ENCODE measurements around the gene HNRNPDL. TPM values are rescaled to one million over a fixed set of nuclear protein-coding genes. Genes with fewer than 3 reads are reported as not detected.
"Not testable (repeated sequence)": the region's sequence is repeated elsewhere in the genome, so short reads cannot be mapped to it uniquely, and the experiment has no call there.

HNRNPDL gene
- total RNA-seq, 2 experiments from 2014 or later: 461 to 467 TPM

DNA sequence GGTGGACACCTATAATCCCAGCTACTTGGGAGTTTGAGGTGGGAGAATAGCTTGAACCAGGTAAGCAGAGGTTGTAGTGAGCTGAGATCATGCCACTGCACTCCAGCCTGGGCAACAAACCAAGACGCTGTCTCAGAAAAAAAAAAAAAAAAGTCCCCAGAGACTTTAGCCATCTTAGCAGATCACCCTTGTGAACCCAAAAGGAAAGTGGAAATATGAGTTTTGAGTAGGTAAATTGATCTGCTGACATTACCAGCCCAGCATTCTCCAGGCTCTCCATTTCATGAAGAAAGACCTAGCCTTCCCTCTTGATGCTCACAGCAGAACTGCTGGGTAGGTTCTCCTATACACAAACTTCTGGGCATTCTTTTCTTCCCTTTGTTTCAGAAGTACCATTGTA lies 32.0 kb downstream of the HNRNPDL start:
- no peaks in the 10 kb centered on the region for H3K36me3 Mint-ChIP-seq (ENCODE audit: low read depth)
- no peak overlapping the region for H3K4me3 Mint-ChIP-seq
- POLR2A ChIA-PET: no interaction called here
- Histone ChIP-seq H3K4me1 (ENCODE audit: insufficient read depth, low read length) (no peaks in the 10 kb centered on the region), H3K27me3 (ENCODE audit: control insufficient read depth in 1 of 2, insufficient read depth in 2 of 2, low read length in 2 of 2) (no peaks in the 10 kb centered on the region), H3K9me3 (ENCODE audit: control insufficient read depth in 1 of 2, insufficient read depth in 1 of 2, low read length in 2 of 2) (no peaks in the 10 kb centered on the region), H3K27ac (ENCODE audit: low read depth in 1 of 2, low read length in 2 of 2) (no peak overlapping the region), H3K4me3 (ENCODE audit: low read length) (no peak overlapping the region), H3K36me3 (ENCODE audit: insufficient read depth, low read length) (no peaks in the 10 kb centered on the region)
- ATAC-seq (ENCODE audit: poor library complexity): no peak
- no peak overlapping the region for H3K27ac Mint-ChIP-seq
- DNase-seq: no peak
- TF ChIP-seq, protein P1, sequence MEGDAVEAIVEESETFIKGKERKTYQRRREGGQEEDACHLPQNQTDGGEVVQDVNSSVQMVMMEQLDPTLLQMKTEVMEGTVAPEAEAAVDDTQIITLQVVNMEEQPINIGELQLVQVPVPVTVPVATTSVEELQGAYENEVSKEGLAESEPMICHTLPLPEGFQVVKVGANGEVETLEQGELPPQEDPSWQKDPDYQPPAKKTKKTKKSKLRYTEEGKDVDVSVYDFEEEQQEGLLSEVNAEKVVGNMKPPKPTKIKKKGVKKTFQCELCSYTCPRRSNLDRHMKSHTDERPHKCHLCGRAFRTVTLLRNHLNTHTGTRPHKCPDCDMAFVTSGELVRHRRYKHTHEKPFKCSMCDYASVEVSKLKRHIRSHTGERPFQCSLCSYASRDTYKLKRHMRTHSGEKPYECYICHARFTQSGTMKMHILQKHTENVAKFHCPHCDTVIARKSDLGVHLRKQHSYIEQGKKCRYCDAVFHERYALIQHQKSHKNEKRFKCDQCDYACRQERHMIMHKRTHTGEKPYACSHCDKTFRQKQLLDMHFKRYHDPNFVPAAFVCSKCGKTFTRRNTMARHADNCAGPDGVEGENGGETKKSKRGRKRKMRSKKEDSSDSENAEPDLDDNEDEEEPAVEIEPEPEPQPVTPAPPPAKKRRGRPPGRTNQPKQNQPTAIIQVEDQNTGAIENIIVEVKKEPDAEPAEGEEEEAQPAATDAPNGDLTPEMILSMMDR (IDR thresholded peaks at IDR 0.05): no peak
- H3K9me3 Mint-ChIP-seq: no peaks in the 10 kb centered on the region
- no peaks in the 10 kb centered on the region for H3K4me1 Mint-ChIP-seq (ENCODE audit: low read depth)
- peaks cover 7% of the 10 kb centered on the region for H3K27me3 Mint-ChIP-seq
- intact Hi-C loops (cut with DNase I, micrococcal nuclease): no loop called here
- CTCF ChIA-PET: interaction anchor here (0.7 to 1.2 kb wide), 2 partner anchors 21 to 25 kb away, joined by 3 to 4 read pairs; no protein-coding TSS in a partner anchor

DNA sequence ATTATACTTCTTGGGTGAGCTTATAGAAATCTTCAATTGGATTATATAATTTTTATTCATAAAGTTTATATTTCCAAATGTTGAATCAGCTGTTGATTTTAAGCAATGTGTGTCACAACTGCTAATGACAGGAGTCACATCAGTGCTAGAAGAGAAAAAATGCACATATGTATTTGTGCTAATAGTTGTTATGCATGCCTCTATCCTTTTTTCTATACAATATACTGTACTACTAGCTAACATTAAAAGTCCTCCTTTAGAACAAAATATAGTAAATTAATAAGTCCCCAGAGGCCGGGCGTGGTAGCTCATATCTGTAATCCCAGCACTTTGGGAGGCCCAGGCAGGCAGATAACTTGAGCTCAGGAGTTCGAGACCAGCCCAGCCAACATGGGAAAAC lies 32.7 kb downstream of the HNRNPDL start:
- Mint-ChIP-seq H3K9me3 (no peaks in the 10 kb centered on the region), H3K4me1 (ENCODE audit: low read depth) (no peaks in the 10 kb centered on the region), H3K4me3 (no peak overlapping the region), H3K36me3 (ENCODE audit: low read depth) (no peaks in the 10 kb centered on the region), H3K27me3 (peaks cover 7% of the 10 kb centered on the region), H3K27ac (no peak overlapping the region)
- Histone ChIP-seq H3K27me3 (ENCODE audit: control insufficient read depth in 1 of 2, insufficient read depth in 2 of 2, low read length in 2 of 2) (no peaks in the 10 kb centered on the region), H3K27ac (ENCODE audit: low read depth in 1 of 2, low read length in 2 of 2) (no peak overlapping the region), H3K4me1 (ENCODE audit: insufficient read depth, low read length) (no peaks in the 10 kb centered on the region), H3K36me3 (ENCODE audit: insufficient read depth, low read length) (no peaks in the 10 kb centered on the region), H3K9me3 (ENCODE audit: control insufficient read depth in 1 of 2, insufficient read depth in 1 of 2, low read length in 2 of 2) (no peaks in the 10 kb centered on the region), H3K4me3 (ENCODE audit: low read length) (no peak overlapping the region)
- TF ChIP-seq, protein P1 (IDR thresholded peaks at IDR 0.05): no peak
- ChIA-PET CTCF (interaction anchor here (0.7 to 1.2 kb wide), 4 partner anchors 12 to 34 kb away, joined by 3 read pairs; no protein-coding TSS in a partner anchor), POLR2A (interaction anchor here (0.8 kb wide), 1 partner anchor 32 kb away, joined by 4 read pairs; the partner anchor contains the start of gene HNRNPDL)
- no peak for DNase-seq
- intact Hi-C loops (cut with DNase I, micrococcal nuclease): no loop called here
- no peak for ATAC-seq (ENCODE audit: poor library complexity)

GRCh38 chr4:82394896-82395295 lies 35.4 kb downstream of the HNRNPDL start:
- Histone ChIP-seq H3K9me3 (ENCODE audit: control insufficient read depth in 1 of 2, insufficient read depth in 1 of 2, low read length in 2 of 2) (no peaks in the 10 kb centered on the region), H3K4me1 (ENCODE audit: insufficient read depth, low read length) (no peaks in the 10 kb centered on the region), H3K36me3 (ENCODE audit: insufficient read depth, low read length) (no peaks in the 10 kb centered on the region), H3K4me3 (ENCODE audit: low read length) (no peak overlapping the region), H3K27ac (ENCODE audit: low read depth in 1 of 2, low read length in 2 of 2) (no peak overlapping the region), H3K27me3 (ENCODE audit: control insufficient read depth in 1 of 2, insufficient read depth in 2 of 2, low read length in 2 of 2) (no peaks in the 10 kb centered on the region)
- ATAC-seq (ENCODE audit: poor library complexity) (no peak), DNase-seq (no peak)
- no peak overlapping the region for H3K4me3 Mint-ChIP-seq
- CTCF ChIA-PET: no interaction called here
- H3K36me3 Mint-ChIP-seq (ENCODE audit: low read depth): no peaks in the 10 kb centered on the region
- no peaks in the 10 kb centered on the region for H3K27me3 Mint-ChIP-seq
- TF ChIP-seq, protein P1 (IDR thresholded peaks at IDR 0.05): no peak
- POLR2A ChIA-PET: interaction anchor here (1.6 kb wide), 1 partner anchor 21 kb away, joined by 3 read pairs; the partner anchor contains the start of gene HNRNPD
- intact Hi-C loops (cut with DNase I, micrococcal nuclease): no loop called here
- H3K27ac Mint-ChIP-seq: no peak overlapping the region
- no peaks in the 10 kb centered on the region for H3K4me1 Mint-ChIP-seq (ENCODE audit: low read depth)
- no peaks in the 10 kb centered on the region for H3K9me3 Mint-ChIP-seq

- POLR2A ChIA-PET: interaction anchor here (0.6 to 1.1 kb wide), 2 partner anchors 16 to 18 kb away, joined by 3 read pairs; partner anchors contain the start of gene HNRNPD
- H3K4me1 ChIP-seq (ENCODE audit: insufficient read depth, low read length); H3K27me3 Mint-ChIP-seq; CTCF ChIA-PET; H3K4me3 Mint-ChIP-seq; DNase-seq; ATAC-seq (ENCODE audit: poor library complexity); H3K4me1 Mint-ChIP-seq (ENCODE audit: low read depth); intact Hi-C loops (cut with DNase I, micrococcal nuclease); H3K27ac Mint-ChIP-seq; H3K27me3 ChIP-seq (ENCODE audit: control insufficient read depth in 1 of 2, insufficient read depth in 2 of 2, low read length in 2 of 2); H3K27ac ChIP-seq (ENCODE audit: low read depth in 1 of 2, low read length in 2 of 2); H3K9me3 ChIP-seq (ENCODE audit: control insufficient read depth in 1 of 2, insufficient read depth in 1 of 2, low read length in 2 of 2); H3K36me3 Mint-ChIP-seq (ENCODE audit: low read depth); H3K9me3 Mint-ChIP-seq; H3K36me3 ChIP-seq (ENCODE audit: insufficient read depth, low read length); H3K4me3 ChIP-seq (ENCODE audit: low read length): not testable (repeated sequence)
Observed at GRCh38 chr4:82390061-82390460, 40.2 kb downstream of the HNRNPDL start.

Data from CD4-positive, alpha-beta T cell (primary cell).